Measurements from ENCODE around the gene MFAP3L. TPM values are rescaled to one million over a fixed set of nuclear protein-coding genes. Genes with fewer than 3 reads are reported as not detected.
A peak's percentile ranks its signal among the peaks of the same experiment; 100 is the strongest.

MFAP3L gene
- polyA plus RNA-seq (2012; ENCODE audit: low read depth, missing spikeins) = 0.01 TPM

GRCh38 chr4:170026253-170027021, at the start of gene MFAP3L:
TSS of gene MFAP3L (minus strand) at chr4:170026395. CDS start at chr4:170005877, 20,518 bp downstream.
- FAIRE-seq = peak; percentile 48
- peak; percentile 78 for DNase-seq (ENCODE audit: insufficient read length, low spot score)
- TF ChIP-seq PAX5 (IDR thresholded peaks at IDR 0.05; ENCODE audit: insufficient read depth, low read length, severe bottlenecking) = no peak
- no peak for TF ChIP-seq TAF1 (IDR thresholded peaks at IDR 0.05; ENCODE audit: low read depth, low read length)
- TF ChIP-seq POLR2AphosphoS5 (IDR thresholded peaks at IDR 0.05; ENCODE audit: low read depth, low read length) = no peak
- TF ChIP-seq POU2F2 (IDR thresholded peaks at IDR 0.05; ENCODE audit: low read depth, low read length) = no peak
- no peak for TF ChIP-seq SPI1 (IDR thresholded peaks at IDR 0.05; ENCODE audit: low read depth, low read length)
- no peak for TF ChIP-seq POLR2A (IDR thresholded peaks at IDR 0.05; ENCODE audit: low read depth, low read length)

DNA sequence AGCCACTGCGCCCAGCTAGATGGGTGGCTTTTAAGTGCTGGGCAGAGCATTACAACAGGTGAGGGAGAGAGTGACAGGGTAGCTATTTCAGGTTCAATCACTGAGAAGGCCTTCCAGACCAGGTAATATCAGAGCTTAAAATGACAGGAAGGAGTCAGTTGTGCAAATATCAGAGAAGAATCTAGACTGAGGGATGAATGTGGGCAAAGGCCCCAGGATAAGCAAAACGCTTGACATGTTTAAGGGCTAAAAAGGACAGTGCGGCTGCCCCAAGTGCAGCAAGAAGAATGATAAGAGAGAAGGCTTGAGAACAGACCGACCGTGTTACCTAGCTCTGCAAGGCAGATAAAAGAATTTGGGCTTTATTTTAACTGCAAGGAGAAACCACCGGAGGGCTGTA, 45.0 kb upstream of the MFAP3L start:
- FAIRE-seq (no peak), DNase-seq (ENCODE audit: insufficient read length, low spot score) (no peak)
- TF ChIP-seq TAF1 (IDR thresholded peaks at IDR 0.05; ENCODE audit: low read depth, low read length) (no peak), POU2F2 (IDR thresholded peaks at IDR 0.05; ENCODE audit: low read depth, low read length) (no peak), POLR2A (IDR thresholded peaks at IDR 0.05; ENCODE audit: low read depth, low read length) (no peak)

- DNase-seq (ENCODE audit: insufficient read length, low spot score) (no peak), FAIRE-seq (no peak)
- no peak for TF ChIP-seq POLR2AphosphoS5 (IDR thresholded peaks at IDR 0.05; ENCODE audit: low read depth, low read length)
- no peak for TF ChIP-seq POLR2A (IDR thresholded peaks at IDR 0.05; ENCODE audit: low read depth, low read length)
- no peak for TF ChIP-seq PAX5 (IDR thresholded peaks at IDR 0.05; ENCODE audit: insufficient read depth, low read length, severe bottlenecking)
- TF ChIP-seq POU2F2 (IDR thresholded peaks at IDR 0.05; ENCODE audit: low read depth, low read length) = no peak
- TF ChIP-seq TAF1 (IDR thresholded peaks at IDR 0.05; ENCODE audit: low read depth, low read length) = no peak
- no peak for TF ChIP-seq SPI1 (IDR thresholded peaks at IDR 0.05; ENCODE audit: low read depth, low read length)
Measured at GRCh38 chr4:170068438-170069128, 42.4 kb upstream of the MFAP3L start.

DNA sequence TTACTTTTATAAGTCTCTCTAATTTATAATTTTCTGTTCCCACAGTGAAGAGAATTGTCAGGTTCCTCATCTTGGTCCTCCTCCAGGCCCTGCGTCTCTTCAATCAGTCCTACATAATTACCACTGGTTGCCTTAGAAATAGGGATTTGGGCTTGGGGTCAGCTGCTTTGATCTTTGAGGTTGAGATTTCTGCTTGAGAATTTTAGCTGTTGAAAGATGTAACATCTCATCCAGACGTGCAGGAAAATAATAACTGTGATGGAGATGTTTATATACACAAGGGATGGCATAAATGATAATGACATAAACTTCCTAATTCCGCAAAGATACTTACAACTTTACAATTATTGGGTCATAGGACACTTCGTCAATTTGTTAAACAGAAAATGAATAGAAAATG, 33.2 kb upstream of the MFAP3L start:
- no peak for TF ChIP-seq SPI1 (IDR thresholded peaks at IDR 0.05; ENCODE audit: low read depth, low read length)
- no peak for TF ChIP-seq POLR2AphosphoS5 (IDR thresholded peaks at IDR 0.05; ENCODE audit: low read depth, low read length)
- no peak for TF ChIP-seq TAF1 (IDR thresholded peaks at IDR 0.05; ENCODE audit: low read depth, low read length)
- TF ChIP-seq POU2F2 (IDR thresholded peaks at IDR 0.05; ENCODE audit: low read depth, low read length) = no peak
- no peak for TF ChIP-seq POLR2A (IDR thresholded peaks at IDR 0.05; ENCODE audit: low read depth, low read length)
- no peak for TF ChIP-seq PAX5 (IDR thresholded peaks at IDR 0.05; ENCODE audit: insufficient read depth, low read length, severe bottlenecking)
- no peak for FAIRE-seq
- no peak for DNase-seq (ENCODE audit: insufficient read length, low spot score)

DNA sequence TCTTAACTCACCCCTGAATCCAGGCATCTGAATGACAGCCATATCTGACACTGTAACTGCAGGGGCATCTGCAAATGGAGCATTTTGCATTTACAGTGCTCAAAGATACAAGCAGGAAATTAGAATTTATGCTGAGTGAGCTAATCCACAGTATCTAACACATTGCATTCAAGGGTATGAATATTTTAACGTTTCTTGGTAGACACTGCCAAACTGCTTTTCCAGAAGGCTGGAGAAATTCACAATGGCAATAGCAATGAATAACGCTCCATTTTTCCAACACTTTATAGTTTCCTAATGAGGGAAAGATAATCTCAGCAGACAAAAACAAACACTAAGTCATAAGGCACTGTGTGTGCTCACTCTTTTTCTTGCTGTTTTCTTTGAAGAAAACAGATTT, 32.6 kb upstream of the MFAP3L start:
- no peak for TF ChIP-seq POLR2AphosphoS5 (IDR thresholded peaks at IDR 0.05; ENCODE audit: low read depth, low read length)
- TF ChIP-seq POLR2A (IDR thresholded peaks at IDR 0.05; ENCODE audit: low read depth, low read length) = no peak
- no peak for TF ChIP-seq SPI1 (IDR thresholded peaks at IDR 0.05; ENCODE audit: low read depth, low read length)
- no peak for TF ChIP-seq PAX5 (IDR thresholded peaks at IDR 0.05; ENCODE audit: insufficient read depth, low read length, severe bottlenecking)
- TF ChIP-seq TAF1 (IDR thresholded peaks at IDR 0.05; ENCODE audit: low read depth, low read length) = no peak
- TF ChIP-seq POU2F2 (IDR thresholded peaks at IDR 0.05; ENCODE audit: low read depth, low read length) = no peak
- FAIRE-seq = no peak

DNA sequence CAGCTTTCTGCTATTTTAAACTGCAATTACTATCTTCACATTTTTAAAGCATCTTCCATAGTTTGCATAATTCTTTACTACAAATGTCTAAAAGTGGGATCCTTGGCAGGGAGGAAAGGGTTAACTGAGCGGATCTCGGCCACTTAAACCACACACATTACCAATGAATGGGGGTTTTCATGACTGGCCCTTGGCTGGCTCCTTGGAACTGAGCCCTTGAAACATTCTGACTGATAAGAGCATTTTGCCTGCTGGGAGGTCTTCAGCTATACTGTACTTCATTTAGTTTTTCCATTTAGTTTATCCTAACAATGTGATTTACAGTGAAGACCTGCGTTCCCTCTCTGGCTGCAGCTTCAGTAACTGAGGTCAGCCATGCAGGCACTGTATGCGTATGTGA, 31.7 kb upstream of the MFAP3L start:
- DNase-seq (ENCODE audit: insufficient read length, low spot score) (no peak), FAIRE-seq (no peak)
- no peak for TF ChIP-seq POLR2A (IDR thresholded peaks at IDR 0.05; ENCODE audit: low read depth, low read length)
- no peak for TF ChIP-seq POU2F2 (IDR thresholded peaks at IDR 0.05; ENCODE audit: low read depth, low read length)
- no peak for TF ChIP-seq SPI1 (IDR thresholded peaks at IDR 0.05; ENCODE audit: low read depth, low read length)
- no peak for TF ChIP-seq POLR2AphosphoS5 (IDR thresholded peaks at IDR 0.05; ENCODE audit: low read depth, low read length)
- TF ChIP-seq PAX5 (IDR thresholded peaks at IDR 0.05; ENCODE audit: insufficient read depth, low read length, severe bottlenecking) = no peak
- TF ChIP-seq TAF1 (IDR thresholded peaks at IDR 0.05; ENCODE audit: low read depth, low read length) = no peak

More for the DNA sequence above, 32.6 kb upstream of the MFAP3L start:
- DNase-seq (ENCODE audit: insufficient read length, low spot score) = no peak

- FAIRE-seq = no peak
- no peak for TF ChIP-seq POLR2AphosphoS5 (IDR thresholded peaks at IDR 0.05; ENCODE audit: low read depth, low read length)
- TF ChIP-seq PAX5 (IDR thresholded peaks at IDR 0.05; ENCODE audit: insufficient read depth, low read length, severe bottlenecking) = no peak
- no peak for TF ChIP-seq SPI1 (IDR thresholded peaks at IDR 0.05; ENCODE audit: low read depth, low read length)
- TF ChIP-seq POLR2A (IDR thresholded peaks at IDR 0.05; ENCODE audit: low read depth, low read length) = no peak
- no peak for TF ChIP-seq POU2F2 (IDR thresholded peaks at IDR 0.05; ENCODE audit: low read depth, low read length)
- no peak for TF ChIP-seq TAF1 (IDR thresholded peaks at IDR 0.05; ENCODE audit: low read depth, low read length)
- no peak for DNase-seq (ENCODE audit: insufficient read length, low spot score)
Measured at GRCh38 chr4:170052919-170053318, 26.7 kb upstream of the MFAP3L start.

- TF ChIP-seq TAF1 (IDR thresholded peaks at IDR 0.05; ENCODE audit: low read depth, low read length) (no peak), PAX5 (IDR thresholded peaks at IDR 0.05; ENCODE audit: insufficient read depth, low read length, severe bottlenecking) (no peak), POLR2AphosphoS5 (IDR thresholded peaks at IDR 0.05; ENCODE audit: low read depth, low read length) (no peak), POLR2A (IDR thresholded peaks at IDR 0.05; ENCODE audit: low read depth, low read length) (no peak), POU2F2 (IDR thresholded peaks at IDR 0.05; ENCODE audit: low read depth, low read length) (no peak), SPI1 (IDR thresholded peaks at IDR 0.05; ENCODE audit: low read depth, low read length) (no peak)
- no peak for FAIRE-seq
- no peak for DNase-seq (ENCODE audit: insufficient read length, low spot score)
Measured at GRCh38 chr4:170051402-170051801, 25.2 kb upstream of the MFAP3L start.

DNA sequence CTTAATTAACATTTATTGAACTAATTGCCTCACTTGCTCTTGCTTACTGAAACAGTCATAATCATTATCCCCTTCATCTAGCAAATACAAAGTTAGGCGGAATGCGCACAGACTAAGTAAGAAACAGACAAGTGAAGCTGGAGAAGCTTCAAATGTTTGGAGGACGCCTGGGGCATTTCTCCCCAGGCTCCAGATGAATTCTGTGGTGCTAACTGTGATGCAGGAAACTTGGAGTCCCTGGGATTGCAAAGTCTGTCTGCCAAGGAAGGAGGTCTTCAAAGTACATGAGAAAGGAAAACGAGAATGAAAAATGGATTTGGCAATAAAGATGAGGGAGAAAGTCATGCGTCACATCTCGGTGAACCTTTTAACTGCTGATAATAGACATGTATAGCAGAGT, 23.6 kb upstream of the MFAP3L start:
- FAIRE-seq = no peak
- no peak for DNase-seq (ENCODE audit: insufficient read length, low spot score)
- no peak for TF ChIP-seq POLR2AphosphoS5 (IDR thresholded peaks at IDR 0.05; ENCODE audit: low read depth, low read length)
- no peak for TF ChIP-seq POLR2A (IDR thresholded peaks at IDR 0.05; ENCODE audit: low read depth, low read length)
- TF ChIP-seq SPI1 (IDR thresholded peaks at IDR 0.05; ENCODE audit: low read depth, low read length) = no peak
- no peak for TF ChIP-seq TAF1 (IDR thresholded peaks at IDR 0.05; ENCODE audit: low read depth, low read length)
- no peak for TF ChIP-seq PAX5 (IDR thresholded peaks at IDR 0.05; ENCODE audit: insufficient read depth, low read length, severe bottlenecking)
- TF ChIP-seq POU2F2 (IDR thresholded peaks at IDR 0.05; ENCODE audit: low read depth, low read length) = no peak
